Astrocyte (in vitro differentiated cells and primary cell): Measurements from ENCODE around the gene TBL2. TPM values are rescaled to one million over a fixed set of nuclear protein-coding genes. Genes with fewer than 3 reads are reported as not detected.
A peak's percentile ranks its signal among the peaks of the same experiment; 100 is the strongest.
"Not testable (repeated sequence)": the region's sequence is repeated elsewhere in the genome, so short reads cannot be mapped to it uniquely, and the experiment has no call there.

Source experiments
- DNase-seq: peaks from one replicate; pipeline ENCODE4 v3.0.0-alpha.2; 2010; ENCODE audit warnings: low read depth
- FAIRE-seq: peaks from 2 replicates; lab custom pipeline; 2011; peaks lifted over from hg19 to GRCh38; lab: Jason Lieb, UNC
- H2AFZ ChIP-seq: 2 replicates; pipeline ENCODE4 v1.6.0; 2012; ENCODE audit warnings: low read depth, low read length, inconsistent platforms
- H3K27ac ChIP-seq: 2 replicates; pipeline ENCODE4 v1.5.1; 2011; ENCODE audit warnings: low read depth, low read length, inconsistent platforms
- H3K27me3 ChIP-seq: 2 replicates; pipeline ENCODE4 v1.6.0; 2011; ENCODE audit warnings: low read length, inconsistent platforms; ENCODE audit not compliant: insufficient read depth
- H3K36me3 ChIP-seq: 2 replicates; pipeline ENCODE4 v1.5.1; 2011; ENCODE audit warnings: low read length, inconsistent platforms; ENCODE audit not compliant: insufficient read depth
- H3K4me1 ChIP-seq: 2 replicates; pipeline ENCODE4 v1.5.1; 2011; ENCODE audit warnings: low read length, inconsistent platforms; ENCODE audit not compliant: insufficient read depth
- H3K4me2 ChIP-seq: 2 replicates; pipeline ENCODE4 v1.6.0; 2012; ENCODE audit warnings: low read length, inconsistent platforms
- H3K4me3 ChIP-seq: 2 replicates; pipeline ENCODE4 v1.5.1; 2011; ENCODE audit warnings: low read depth, mild to moderate bottlenecking, low read length, inconsistent platforms; ENCODE audit not compliant: insufficient read depth
- H3K79me2 ChIP-seq: 2 replicates; pipeline ENCODE4 v1.6.0; 2012; ENCODE audit warnings: mild to moderate bottlenecking, low read length, inconsistent platforms; ENCODE audit not compliant: insufficient read depth
- H3K9ac ChIP-seq: 2 replicates; pipeline ENCODE4 v1.6.0; 2012; ENCODE audit warnings: mild to moderate bottlenecking, low read length, inconsistent platforms
- H3K9me3 ChIP-seq: 2 replicates; pipeline ENCODE4 v1.5.1; 2012; ENCODE audit warnings: low read depth, mild to moderate bottlenecking, low read length, inconsistent platforms; ENCODE audit not compliant: insufficient read depth
- H4K20me1 ChIP-seq: 2 replicates; pipeline ENCODE4 v1.6.0; 2012; ENCODE audit warnings: low read length, inconsistent platforms; ENCODE audit not compliant: insufficient read depth
- H3K27ac Mint-ChIP-seq: one replicate; pipeline ENCODE4 v1.8.0; 2021; ENCODE audit warnings: mild to moderate bottlenecking, mixed read lengths; ENCODE audit not compliant: unreplicated experiment
- H3K27me3 Mint-ChIP-seq: one replicate; pipeline ENCODE4 v1.8.0; 2021; ENCODE audit warnings: low read depth, mixed read lengths; ENCODE audit not compliant: unreplicated experiment
- H3K36me3 Mint-ChIP-seq: one replicate; pipeline ENCODE4 v1.8.0; 2021; ENCODE audit warnings: low read depth, mixed read lengths; ENCODE audit not compliant: unreplicated experiment
- H3K4me1 Mint-ChIP-seq: one replicate; pipeline ENCODE4 v1.8.0; 2021; ENCODE audit warnings: low read depth, mixed read lengths; ENCODE audit not compliant: unreplicated experiment
- H3K4me3 Mint-ChIP-seq: one replicate; pipeline ENCODE4 v1.8.0; 2021; ENCODE audit warnings: mild to moderate bottlenecking, moderate library complexity, mixed read lengths; ENCODE audit not compliant: unreplicated experiment
- H3K9me3 Mint-ChIP-seq: one replicate; pipeline ENCODE4 v1.8.0; 2021; ENCODE audit warnings: mild to moderate bottlenecking, mixed read lengths; ENCODE audit not compliant: unreplicated experiment
- EZH2 ChIP-seq: IDR thresholded peaks from 2 replicates; pipeline ENCODE4 v1.6.1; 2012; ENCODE audit warnings: mild to moderate bottlenecking, low read length, inconsistent platforms; ENCODE audit not compliant: insufficient read depth
- total RNA-seq: library from RNA; stranded (reverse); gene quantifications from 2 replicates; pipeline ENCODE4 v1.2.1, GENCODE V29; 2021
- TF ChIP-seq, protein P1 (sequence below): IDR thresholded peaks from 2 replicates; pipeline ENCODE4 v1.5.1; 2011; ENCODE audit warnings: low read depth, mild to moderate bottlenecking, inconsistent platforms, low read length, moderate library complexity; ENCODE audit not compliant: insufficient read depth

Gene TBL2
- total RNA-seq, 1 donor from 2014 or later = 54.8 TPM

DNA sequence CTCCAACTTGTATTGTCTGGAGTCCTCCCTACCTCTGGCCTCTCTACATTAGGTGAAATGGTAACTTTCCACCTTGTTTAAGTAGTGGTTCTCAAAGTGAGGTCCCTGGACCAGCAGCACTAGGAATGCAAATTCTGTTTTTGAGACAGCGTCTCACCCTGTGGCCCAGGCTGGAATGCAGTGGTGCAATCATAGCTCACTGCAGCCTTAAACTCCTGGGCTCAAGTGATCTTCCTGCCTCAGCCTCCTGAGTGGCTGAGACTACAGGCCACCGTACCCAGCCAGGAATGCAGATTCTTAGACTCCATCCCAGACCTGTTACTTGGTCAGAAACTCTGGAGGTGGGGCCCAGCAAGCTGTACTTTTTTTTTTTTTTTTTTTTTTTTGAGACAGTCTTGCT lies 6.8 kb upstream of the TBL2 start:
- Histone ChIP-seq H2AFZ (no peak overlapping the region), H3K79me2 (no peaks in the 10 kb centered on the region), H3K27me3 (no peaks in the 10 kb centered on the region), H3K9ac (no peak overlapping the region), H3K4me1 (peaks cover 5% of the 10 kb centered on the region), H4K20me1 (no peaks in the 10 kb centered on the region), H3K9me3 (no peaks in the 10 kb centered on the region), H3K36me3 (no peaks in the 10 kb centered on the region), H3K4me2 (no peak overlapping the region), H3K4me3 (no peak overlapping the region), H3K27ac (no peak overlapping the region)
- TF ChIP-seq, protein P1, sequence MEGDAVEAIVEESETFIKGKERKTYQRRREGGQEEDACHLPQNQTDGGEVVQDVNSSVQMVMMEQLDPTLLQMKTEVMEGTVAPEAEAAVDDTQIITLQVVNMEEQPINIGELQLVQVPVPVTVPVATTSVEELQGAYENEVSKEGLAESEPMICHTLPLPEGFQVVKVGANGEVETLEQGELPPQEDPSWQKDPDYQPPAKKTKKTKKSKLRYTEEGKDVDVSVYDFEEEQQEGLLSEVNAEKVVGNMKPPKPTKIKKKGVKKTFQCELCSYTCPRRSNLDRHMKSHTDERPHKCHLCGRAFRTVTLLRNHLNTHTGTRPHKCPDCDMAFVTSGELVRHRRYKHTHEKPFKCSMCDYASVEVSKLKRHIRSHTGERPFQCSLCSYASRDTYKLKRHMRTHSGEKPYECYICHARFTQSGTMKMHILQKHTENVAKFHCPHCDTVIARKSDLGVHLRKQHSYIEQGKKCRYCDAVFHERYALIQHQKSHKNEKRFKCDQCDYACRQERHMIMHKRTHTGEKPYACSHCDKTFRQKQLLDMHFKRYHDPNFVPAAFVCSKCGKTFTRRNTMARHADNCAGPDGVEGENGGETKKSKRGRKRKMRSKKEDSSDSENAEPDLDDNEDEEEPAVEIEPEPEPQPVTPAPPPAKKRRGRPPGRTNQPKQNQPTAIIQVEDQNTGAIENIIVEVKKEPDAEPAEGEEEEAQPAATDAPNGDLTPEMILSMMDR = no peak
- TF ChIP-seq EZH2 = no peak
- Mint-ChIP-seq H3K27ac (peak overlapping the region; percentile 41), H3K27me3 (peaks cover 10% of the 10 kb centered on the region), H3K4me3 (no peak overlapping the region), H3K36me3 (no peaks in the 10 kb centered on the region), H3K9me3 (no peaks in the 10 kb centered on the region), H3K4me1 (peaks cover 6% of the 10 kb centered on the region)
- DNase-seq = no peak
- FAIRE-seq = no peak

DNA sequence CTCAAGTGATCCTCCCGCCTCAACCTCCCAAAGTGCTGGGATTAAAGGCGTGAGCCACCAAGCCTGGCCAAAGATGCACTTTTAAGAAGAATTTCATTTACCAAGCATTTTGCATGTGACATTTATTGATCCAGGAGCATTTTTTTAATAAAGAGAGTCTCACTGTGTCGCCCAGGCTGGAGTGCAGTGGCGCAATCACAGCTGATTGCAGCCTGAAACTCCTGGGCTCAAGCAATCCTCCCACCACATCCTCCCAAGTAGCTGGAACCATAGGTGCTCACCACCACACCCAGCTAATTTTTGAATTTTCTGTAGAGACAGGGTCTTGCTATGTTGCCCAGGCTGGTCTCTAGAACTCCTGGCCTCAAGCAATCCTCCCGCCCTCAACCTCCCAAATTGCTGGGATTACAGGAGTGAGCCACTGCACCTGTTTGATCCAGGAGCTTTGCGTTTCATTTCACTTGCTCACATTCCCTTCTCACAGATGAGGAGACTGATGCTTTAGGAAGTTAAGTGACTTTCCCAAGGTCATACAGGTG lies 4.4 kb upstream of the TBL2 start:
- peaks cover 12% of the 10 kb centered on the region for H3K27me3 Mint-ChIP-seq
- DNase-seq = no peak
- peaks cover 7% of the 10 kb centered on the region for H3K79me2 ChIP-seq
- no peaks in the 10 kb centered on the region for H3K9me3 ChIP-seq
- no peak for TF ChIP-seq EZH2
- TF ChIP-seq, protein P1 = no peak
- H3K36me3 Mint-ChIP-seq = no peaks in the 10 kb centered on the region
- no peak overlapping the region for H3K9ac ChIP-seq
- H3K27me3 ChIP-seq = no peaks in the 10 kb centered on the region
- no peak overlapping the region for H3K4me2 ChIP-seq
- H2AFZ ChIP-seq = no peak overlapping the region
- no peaks in the 10 kb centered on the region for H3K36me3 ChIP-seq
- H3K4me3 ChIP-seq = no peak overlapping the region
- H3K27ac ChIP-seq = no peak overlapping the region
- H3K4me1 Mint-ChIP-seq = peaks cover 6% of the 10 kb centered on the region
- peaks cover 6% of the 10 kb centered on the region for H3K4me1 ChIP-seq
- no peak overlapping the region for H3K27ac Mint-ChIP-seq
- H3K9me3 Mint-ChIP-seq = no peaks in the 10 kb centered on the region
- H4K20me1 ChIP-seq = no peaks in the 10 kb centered on the region
- FAIRE-seq = no peak
- H3K4me3 Mint-ChIP-seq = no peak overlapping the region

DNA sequence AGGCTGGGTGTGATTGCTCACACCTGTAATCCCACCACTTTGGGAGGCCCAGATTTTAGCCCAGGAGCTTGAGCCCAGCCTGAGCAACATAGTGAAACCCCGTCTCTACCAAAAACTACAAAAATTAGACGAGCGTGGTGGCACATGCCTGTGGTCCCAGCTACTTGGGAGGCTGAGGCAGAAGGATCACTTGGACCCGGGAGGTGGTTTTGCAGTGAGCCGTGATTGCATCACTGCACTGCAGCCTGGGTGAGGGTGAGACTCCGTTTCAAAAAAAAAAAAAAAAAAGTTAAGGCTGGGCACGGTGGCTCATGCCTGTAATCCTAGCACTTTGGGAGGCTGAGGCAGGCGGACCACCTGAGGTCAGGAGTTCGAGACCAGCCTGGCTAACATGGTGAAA lies 2.6 kb upstream of the TBL2 start:
- H3K9me3 ChIP-seq, H3K9ac ChIP-seq, H3K4me3 Mint-ChIP-seq, H3K27ac Mint-ChIP-seq, DNase-seq, H3K27me3 Mint-ChIP-seq, H3K27ac ChIP-seq, H3K9me3 Mint-ChIP-seq, H3K4me3 ChIP-seq, H3K27me3 ChIP-seq, H2AFZ ChIP-seq, FAIRE-seq, H3K4me2 ChIP-seq, H3K36me3 Mint-ChIP-seq, H3K36me3 ChIP-seq: not testable (repeated sequence)
- Histone ChIP-seq H4K20me1 (peaks cover 13% of the 10 kb centered on the region), H3K4me1 (peaks cover 12% of the 10 kb centered on the region), H3K79me2 (peaks cover 24% of the 10 kb centered on the region)
- H3K4me1 Mint-ChIP-seq = peaks cover 11% of the 10 kb centered on the region
